ENCODE measurements around the gene WNK4.
A peak's percentile ranks its signal among the peaks of the same experiment; 100 is the strongest.
"Not testable (repeated sequence)": the region's sequence is repeated elsewhere in the genome, so short reads cannot be mapped to it uniquely, and the experiment has no call there.

Gene WNK4

DNA sequence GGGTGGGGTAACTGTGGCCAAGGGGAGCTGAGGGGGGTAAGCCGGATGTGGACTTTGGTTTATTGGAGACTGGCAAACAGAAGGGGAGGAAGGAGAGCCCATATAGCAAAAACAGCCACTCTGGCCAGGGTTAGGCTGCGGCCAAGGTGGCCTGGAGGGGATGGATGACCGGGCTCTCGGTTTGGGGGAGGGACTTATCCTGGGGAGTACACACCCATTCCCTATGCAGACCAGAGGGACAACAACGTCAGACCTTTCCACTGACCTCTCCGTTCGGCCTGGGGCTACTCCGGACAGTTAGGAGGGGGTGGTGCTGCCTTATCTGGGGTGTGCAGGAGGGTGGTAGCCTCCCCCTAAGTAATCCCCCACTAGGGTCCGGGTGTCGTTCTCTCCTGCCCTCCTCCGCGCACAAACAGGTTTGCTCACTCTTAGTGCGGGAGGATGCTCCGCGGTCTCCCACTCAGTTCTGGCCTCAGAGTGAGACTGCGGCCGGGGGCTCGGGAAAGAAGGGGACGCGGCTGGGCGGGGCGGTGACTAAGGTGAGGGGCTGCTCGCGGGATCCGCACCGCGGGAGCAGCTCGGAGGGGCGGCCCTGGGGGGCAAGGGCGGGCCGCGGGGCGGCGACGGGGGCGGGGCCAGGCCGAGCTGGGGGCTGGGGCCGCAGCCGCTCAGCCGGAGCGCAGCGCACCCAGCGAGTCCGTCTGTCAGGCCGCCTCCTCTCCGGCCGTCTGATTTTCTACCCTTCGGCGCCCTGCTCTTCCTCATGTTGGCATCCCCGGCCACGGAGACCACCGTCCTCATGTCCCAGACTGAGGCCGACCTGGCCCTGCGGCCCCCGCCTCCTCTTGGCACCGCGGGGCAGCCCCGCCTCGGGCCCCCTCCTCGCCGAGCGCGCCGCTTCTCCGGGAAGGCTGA, at the start of gene WNK4:
Gene WNK4, plus strand, starts transcription at position 675 of the 915 bp plus-strand sequence. Its CDS starts 89 bp downstream, at position 764.
- Histone ChIP-seq H3K4me1 (ENCODE audit: control insufficient read depth, insufficient read depth, low read length) (peaks cover 41% of the 10 kb centered on the region), H3K9me3 (ENCODE audit: control insufficient read depth, low read length) (no peaks in the 10 kb centered on the region), H3K27me3 (replicated peaks; ENCODE audit: control insufficient read depth, insufficient read depth, low read length) (peaks cover 5% of the 10 kb centered on the region), H3K9ac (ENCODE audit: low read length) (peak within 1 kb of the TSS; percentile 77), H3K4me3 (ENCODE audit: low read length) (peak within 1 kb of the TSS; percentile 76), H3K36me3 (ENCODE audit: control insufficient read depth, insufficient read depth, low read length, severe bottlenecking) (peaks cover 45% of the 10 kb centered on the region)
- peak; percentile 55 for DNase-seq (ENCODE audit: low read depth)

DNA sequence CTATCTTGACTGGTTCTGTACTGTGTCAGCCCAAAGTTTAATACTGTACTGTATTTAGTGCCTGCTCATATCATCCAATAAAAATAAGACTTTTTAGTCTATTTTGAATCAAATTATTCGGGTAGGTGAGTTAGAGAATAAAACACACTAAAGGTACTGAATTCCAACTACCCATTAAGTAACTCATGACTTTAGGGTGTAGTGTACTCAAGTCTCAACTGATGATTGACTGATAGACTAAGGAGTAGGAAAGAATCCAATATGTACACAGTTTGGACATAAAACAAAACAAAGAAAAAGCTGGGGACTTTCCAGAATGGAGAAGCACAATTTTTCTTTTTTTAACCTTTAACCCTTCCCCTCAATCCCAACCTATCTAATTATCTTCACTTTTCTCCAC, 39.7 kb upstream of the WNK4 start:
- no peaks in the 10 kb centered on the region for H3K27me3 ChIP-seq (replicated peaks; ENCODE audit: control insufficient read depth, insufficient read depth, low read length)
- no peak overlapping the region for H3K4me3 ChIP-seq (ENCODE audit: low read length)
- H3K4me1 ChIP-seq (ENCODE audit: control insufficient read depth, insufficient read depth, low read length): peaks cover 28% of the 10 kb centered on the region
- H3K36me3 ChIP-seq (ENCODE audit: control insufficient read depth, insufficient read depth, low read length, severe bottlenecking): no peaks in the 10 kb centered on the region
- no peaks in the 10 kb centered on the region for H3K9me3 ChIP-seq (ENCODE audit: control insufficient read depth, low read length)
- no peak overlapping the region for H3K9ac ChIP-seq (ENCODE audit: low read length)
- no peak for DNase-seq (ENCODE audit: low read depth)

DNA sequence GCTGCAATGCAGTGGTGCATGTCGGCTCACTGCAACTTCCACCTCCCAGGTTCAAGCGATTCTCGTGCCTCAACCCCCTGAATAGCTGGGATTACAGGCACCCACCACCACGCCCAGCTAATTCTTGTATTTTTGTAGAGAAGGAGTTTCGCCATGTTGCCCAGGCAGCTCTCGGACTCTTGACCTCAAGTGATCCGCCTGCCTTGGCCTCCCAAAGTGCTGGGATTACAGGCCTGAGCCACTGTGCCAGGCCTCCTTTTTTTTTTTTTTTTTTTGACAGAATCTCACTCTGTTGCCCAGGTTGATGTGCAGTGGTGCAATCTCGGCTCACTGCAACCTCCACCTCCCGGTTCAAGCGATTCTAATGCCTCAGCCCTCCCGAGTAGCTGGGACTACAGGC, 37.5 kb upstream of the WNK4 start:
- peaks cover 19% of the 10 kb centered on the region for H3K4me1 ChIP-seq (ENCODE audit: control insufficient read depth, insufficient read depth, low read length)
- H3K9ac ChIP-seq (ENCODE audit: low read length); DNase-seq (ENCODE audit: low read depth); H3K4me3 ChIP-seq (ENCODE audit: low read length); H3K9me3 ChIP-seq (ENCODE audit: control insufficient read depth, low read length); H3K36me3 ChIP-seq (ENCODE audit: control insufficient read depth, insufficient read depth, low read length, severe bottlenecking); H3K27me3 ChIP-seq (replicated peaks; ENCODE audit: control insufficient read depth, insufficient read depth, low read length): not testable (repeated sequence)

DNA sequence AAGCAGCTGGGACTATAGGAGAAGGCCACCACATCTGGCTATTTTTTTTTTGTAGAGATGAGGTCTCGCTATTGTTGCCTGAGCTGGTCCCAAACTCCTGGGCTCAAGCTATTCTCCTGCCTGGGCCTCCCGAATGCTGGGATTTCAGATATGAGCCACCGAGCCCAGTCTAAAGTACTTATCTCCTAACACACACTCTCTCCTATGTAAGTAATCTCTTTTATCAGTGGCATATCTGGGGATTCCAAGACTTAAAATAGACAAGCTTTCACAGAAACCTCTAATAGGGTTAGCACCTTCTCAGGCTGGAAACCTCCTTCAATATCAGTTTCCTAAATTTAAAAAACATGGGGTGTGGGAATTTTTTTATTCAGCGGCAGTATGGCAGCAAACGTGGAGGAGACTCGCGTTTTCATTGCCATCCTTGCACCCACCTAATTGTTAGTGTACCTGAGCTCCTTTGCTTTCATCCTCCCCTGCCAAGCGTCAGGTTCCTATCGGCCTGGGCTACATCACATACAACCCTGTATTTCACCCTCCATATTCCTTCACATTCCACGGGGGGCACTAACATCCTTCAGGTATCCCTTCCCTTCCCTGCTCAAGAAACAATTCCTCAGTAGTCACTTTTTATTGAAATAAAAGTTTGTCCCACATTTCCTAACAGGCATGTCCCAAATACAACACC, 36.7 kb upstream of the WNK4 start:
- DNase-seq (ENCODE audit: low read depth): no peak
- Histone ChIP-seq H3K4me3 (ENCODE audit: low read length) (peak overlapping the region; percentile 83), H3K27me3 (replicated peaks; ENCODE audit: control insufficient read depth, insufficient read depth, low read length) (no peaks in the 10 kb centered on the region), H3K36me3 (ENCODE audit: control insufficient read depth, insufficient read depth, low read length, severe bottlenecking) (no peaks in the 10 kb centered on the region), H3K9me3 (ENCODE audit: control insufficient read depth, low read length) (no peaks in the 10 kb centered on the region), H3K4me1 (ENCODE audit: control insufficient read depth, insufficient read depth, low read length) (peaks cover 28% of the 10 kb centered on the region), H3K9ac (ENCODE audit: low read length) (peak overlapping the region; percentile 87)

DNA sequence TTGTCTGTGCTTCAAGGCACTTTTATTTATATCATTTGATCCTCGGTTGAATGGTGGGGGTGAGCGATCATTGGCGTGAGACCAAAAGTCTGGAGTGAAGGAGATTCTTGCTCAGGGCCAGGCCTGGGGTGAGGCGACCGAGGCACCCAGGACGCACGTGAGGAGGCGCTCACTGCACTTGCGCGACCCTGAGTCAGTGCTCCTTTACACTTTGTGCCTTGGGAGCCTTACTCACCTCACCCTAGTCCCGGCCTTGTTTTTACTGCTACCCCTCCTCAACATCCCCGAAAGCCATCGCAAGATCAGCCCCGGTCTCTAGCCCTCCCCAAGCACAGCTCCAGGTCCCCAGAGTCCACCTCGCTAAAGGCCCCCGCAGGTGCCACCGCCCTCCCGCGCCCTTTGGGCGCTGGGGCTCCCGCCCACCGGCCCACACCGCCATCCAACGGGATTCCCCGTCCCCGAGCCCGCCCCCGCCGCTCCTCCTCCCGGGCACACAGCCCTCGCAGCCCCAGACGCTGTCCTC, 36.1 kb upstream of the WNK4 start:
- Histone ChIP-seq H3K9ac (ENCODE audit: low read length) (peak overlapping the region; percentile 87), H3K9me3 (ENCODE audit: control insufficient read depth, low read length) (no peaks in the 10 kb centered on the region), H3K4me3 (ENCODE audit: low read length) (peak overlapping the region; percentile 83), H3K4me1 (ENCODE audit: control insufficient read depth, insufficient read depth, low read length) (peaks cover 33% of the 10 kb centered on the region), H3K36me3 (ENCODE audit: control insufficient read depth, insufficient read depth, low read length, severe bottlenecking) (no peaks in the 10 kb centered on the region), H3K27me3 (replicated peaks; ENCODE audit: control insufficient read depth, insufficient read depth, low read length) (no peaks in the 10 kb centered on the region)
- DNase-seq (ENCODE audit: low read depth): peak; percentile 63

DNA sequence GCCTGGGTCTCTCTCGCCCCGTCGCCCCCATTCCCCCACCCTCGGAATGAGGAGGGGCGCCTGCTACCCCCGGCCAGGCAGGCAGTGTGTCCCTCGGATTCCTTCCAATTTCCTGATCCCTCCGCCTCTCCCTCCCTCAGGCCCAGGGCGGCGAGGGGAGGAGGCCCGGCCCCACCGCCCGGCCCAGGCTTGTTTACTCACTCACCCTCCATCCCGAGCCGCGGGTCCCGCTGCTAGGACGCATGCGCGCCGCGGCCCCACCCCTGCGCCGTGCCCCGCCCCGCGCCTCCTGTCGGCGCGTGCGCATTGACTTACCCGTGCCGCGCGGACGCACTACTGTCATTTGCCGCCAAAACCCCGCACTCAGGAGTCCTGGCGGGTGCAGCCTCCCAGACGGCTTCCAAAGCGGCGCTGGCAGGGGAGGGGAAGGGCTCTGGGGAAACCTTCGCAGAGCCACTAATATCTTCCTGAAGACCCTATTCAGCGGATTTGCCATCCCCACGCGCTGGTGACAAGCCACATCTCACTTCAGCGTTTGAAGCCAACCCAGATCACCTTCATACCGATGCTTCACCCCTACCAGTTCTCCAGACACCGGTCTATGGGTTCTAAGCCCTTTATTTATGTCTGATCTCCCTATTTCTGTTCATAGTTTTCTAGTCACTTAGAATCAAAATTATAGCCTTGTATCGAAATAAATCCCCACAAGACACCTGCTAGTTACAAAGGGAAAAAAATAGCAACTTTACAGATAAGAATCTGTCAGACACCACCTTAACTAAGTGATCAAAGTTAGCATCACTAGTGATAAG, 35.4 kb upstream of the WNK4 start, which contains the start of gene EZH1:
Gene EZH1, minus strand, starts transcription at position 235 of the 812 bp plus-strand sequence. CDS start 16,099 bp downstream, outside the sequence.
- DNase-seq (ENCODE audit: low read depth): peak; percentile 98
- no peaks in the 10 kb centered on the region for H3K36me3 ChIP-seq (ENCODE audit: control insufficient read depth, insufficient read depth, low read length, severe bottlenecking)
- peak within 1 kb of the TSS; percentile 83 for H3K4me3 ChIP-seq (ENCODE audit: low read length)
- peaks cover 40% of the 10 kb centered on the region for H3K4me1 ChIP-seq (ENCODE audit: control insufficient read depth, insufficient read depth, low read length)
- H3K9me3 ChIP-seq (ENCODE audit: control insufficient read depth, low read length): no peaks in the 10 kb centered on the region
- H3K27me3 ChIP-seq (replicated peaks; ENCODE audit: control insufficient read depth, insufficient read depth, low read length): no peaks in the 10 kb centered on the region
- H3K9ac ChIP-seq (ENCODE audit: low read length): peak within 1 kb of the TSS; percentile 87

DNA sequence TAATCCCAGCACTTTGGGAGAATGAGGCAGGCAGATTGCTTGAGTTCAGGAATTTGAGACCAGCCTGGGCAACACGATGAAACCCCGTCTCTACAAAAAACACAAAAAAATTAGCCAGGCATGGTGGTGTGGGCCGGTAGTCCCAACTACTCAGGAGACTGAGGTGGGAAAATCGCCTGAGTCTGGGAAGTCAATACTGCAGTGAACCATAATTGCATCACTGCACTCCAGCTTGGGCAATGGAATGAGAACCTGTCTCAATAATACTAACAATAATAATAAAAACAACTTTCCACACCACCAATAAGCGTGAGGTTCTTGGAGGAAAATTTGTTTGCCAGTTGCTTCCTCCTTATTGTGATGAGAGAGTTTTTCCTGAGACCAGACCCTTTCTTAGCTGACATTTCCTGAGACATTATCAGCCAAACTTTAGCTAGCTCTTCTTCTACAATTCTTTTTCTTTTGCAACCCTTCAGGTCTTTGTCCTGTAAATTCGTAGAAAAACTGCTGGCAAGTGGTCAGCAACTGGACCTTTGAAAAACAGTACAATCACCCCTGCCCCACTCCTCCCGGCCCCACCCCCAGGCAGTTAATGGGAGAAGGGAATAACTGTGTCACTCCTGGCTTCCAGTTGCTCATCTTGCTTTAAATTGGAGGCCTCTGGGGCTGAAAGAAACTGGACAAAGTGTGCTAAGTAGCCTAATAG, 32.1 kb upstream of the WNK4 start:
- Histone ChIP-seq H3K36me3 (ENCODE audit: control insufficient read depth, insufficient read depth, low read length, severe bottlenecking) (no peaks in the 10 kb centered on the region), H3K9ac (ENCODE audit: low read length) (peak overlapping the region; percentile 74), H3K4me1 (ENCODE audit: control insufficient read depth, insufficient read depth, low read length) (peaks cover 56% of the 10 kb centered on the region), H3K4me3 (ENCODE audit: low read length) (peak overlapping the region; percentile 27), H3K9me3 (ENCODE audit: control insufficient read depth, low read length) (no peaks in the 10 kb centered on the region), H3K27me3 (replicated peaks; ENCODE audit: control insufficient read depth, insufficient read depth, low read length) (no peaks in the 10 kb centered on the region)
- no peak for DNase-seq (ENCODE audit: low read depth)

DNA sequence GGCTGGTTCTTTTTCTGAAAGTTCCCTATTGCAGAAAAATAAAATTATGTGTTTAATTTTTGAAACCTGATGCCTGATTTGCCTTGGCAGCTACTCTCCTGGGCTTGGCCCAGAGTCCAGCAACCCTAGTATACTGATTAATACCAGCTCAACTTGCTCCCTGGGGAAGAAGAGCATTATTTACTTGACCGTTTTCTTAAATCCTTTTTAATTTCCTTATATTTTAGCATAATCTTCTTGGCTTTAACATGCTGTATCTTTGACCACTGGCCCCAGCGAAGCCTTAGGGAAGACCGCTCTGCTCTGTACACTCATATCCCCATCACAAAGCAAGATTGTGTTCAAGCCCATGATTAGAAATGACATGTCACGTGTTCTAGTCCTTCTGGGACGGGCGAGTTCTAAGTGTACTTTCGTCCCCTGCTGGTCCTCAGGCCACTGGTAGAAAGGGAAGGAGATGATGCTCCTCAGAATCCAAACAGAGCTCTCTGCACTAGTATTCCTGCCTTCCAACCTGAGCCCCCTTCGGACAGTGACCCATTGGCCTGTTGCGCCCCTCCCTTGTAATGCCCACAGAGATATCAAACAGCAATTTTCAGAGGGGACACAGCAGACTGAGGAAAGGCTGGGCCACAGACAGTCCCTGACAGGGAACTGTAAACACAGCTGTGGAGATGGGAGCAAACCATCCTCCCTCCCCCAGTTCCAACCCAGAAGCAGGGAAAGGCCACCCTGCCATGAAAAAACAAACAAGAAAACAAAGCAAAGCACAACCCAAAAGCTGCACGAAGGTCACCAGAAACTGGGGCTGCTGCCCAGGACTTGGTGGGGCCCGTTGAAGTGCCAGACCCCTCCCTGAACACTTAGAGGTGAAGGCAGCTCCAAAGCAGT, 31.3 kb upstream of the WNK4 start:
- DNase-seq (ENCODE audit: low read depth): peak; percentile 63
- Histone ChIP-seq H3K9me3 (ENCODE audit: control insufficient read depth, low read length) (no peaks in the 10 kb centered on the region), H3K36me3 (ENCODE audit: control insufficient read depth, insufficient read depth, low read length, severe bottlenecking) (no peaks in the 10 kb centered on the region), H3K4me3 (ENCODE audit: low read length) (peak overlapping the region; percentile 27), H3K9ac (ENCODE audit: low read length) (peak overlapping the region; percentile 74), H3K4me1 (ENCODE audit: control insufficient read depth, insufficient read depth, low read length) (peaks cover 48% of the 10 kb centered on the region), H3K27me3 (replicated peaks; ENCODE audit: control insufficient read depth, insufficient read depth, low read length) (no peaks in the 10 kb centered on the region)

DNA sequence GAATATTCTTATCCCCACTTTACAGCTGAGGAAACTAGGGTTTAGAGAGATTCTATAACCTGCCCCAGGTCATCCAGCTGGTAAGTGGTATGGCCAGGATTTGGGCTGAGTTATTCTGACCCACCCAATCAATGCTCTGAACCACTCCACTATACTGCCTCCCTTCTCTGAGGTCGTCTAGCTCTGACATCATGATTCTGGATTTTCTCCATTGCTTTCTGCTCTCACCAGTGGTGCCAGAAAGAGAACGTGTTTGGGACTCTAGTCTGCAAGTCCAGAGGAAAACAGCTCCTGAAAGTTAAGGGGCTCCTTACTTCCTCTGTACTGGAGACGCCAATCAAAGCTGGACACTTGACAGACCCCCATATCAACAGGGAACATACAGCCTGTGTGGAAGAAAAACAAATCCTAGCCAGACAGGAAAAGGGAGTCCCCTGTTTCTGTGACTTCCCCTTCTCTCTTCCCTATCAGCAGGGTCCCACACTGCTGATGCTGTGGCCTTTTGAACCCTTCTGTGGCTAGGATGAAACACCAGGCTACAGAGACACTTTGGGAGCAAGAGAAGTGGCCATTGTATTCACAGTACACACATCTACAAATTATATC, 29.6 kb upstream of the WNK4 start:
- H3K36me3 ChIP-seq (ENCODE audit: control insufficient read depth, insufficient read depth, low read length, severe bottlenecking): no peaks in the 10 kb centered on the region
- H3K9me3 ChIP-seq (ENCODE audit: control insufficient read depth, low read length): no peaks in the 10 kb centered on the region
- peaks cover 55% of the 10 kb centered on the region for H3K4me1 ChIP-seq (ENCODE audit: control insufficient read depth, insufficient read depth, low read length)
- H3K27me3 ChIP-seq (replicated peaks; ENCODE audit: control insufficient read depth, insufficient read depth, low read length): no peaks in the 10 kb centered on the region
- H3K9ac ChIP-seq (ENCODE audit: low read length): peak overlapping the region; percentile 39
- no peak overlapping the region for H3K4me3 ChIP-seq (ENCODE audit: low read length)
- DNase-seq (ENCODE audit: low read depth): no peak

Measured in adipocyte (in vitro differentiated cells).